K562 (cell line): ENCODE measurements around the gene PDE6C.

Experiments used
- JUNB ChIP-seq: fragments of 450-650 bp; formaldehyde crosslinking; conservative IDR thresholded peaks from 2 replicates; pipeline ENCODE4 v1.4.0; 2020; ENCODE audit warnings: mild to moderate bottlenecking
- JUND ChIP-seq, 2 experiments: IDR thresholded peaks; 2 replicates in 1 of 2; 3 replicates in 1 of 2; pipeline ENCODE4 v1.6.1; 2011; ENCODE audit warnings: borderline replicate concordance in 2 of 2, low read depth in 2 of 2, low read length in 2 of 2, improper control_type of control experiment in 1 of 2, missing biosample characterization in 1 of 2, missing genetic modification characterization in 1 of 2, missing genetic modification reagents in 1 of 2
- THRB ChIP-seq: fragments of 450-650 bp; formaldehyde crosslinking; conservative IDR thresholded peaks from 2 replicates; pipeline ENCODE4 v1.4.0; 2022; ENCODE audit warnings: mild to moderate bottlenecking, missing genetic modification characterization
- TRIM28 ChIP-seq: fragments of 450-650 bp; IDR thresholded peaks from 2 replicates; pipeline ENCODE4 v1.6.1; 2017
- TF ChIP-seq, protein P1 (sequence below): sonication (generic); formaldehyde crosslinking; IDR thresholded peaks from 2 replicates; pipeline ENCODE4 v1.8.0; 2022; ENCODE audit warnings: mild to moderate bottlenecking, missing genetic modification reagents

GRCh38 chr10:93622942-93623341, 10.6 kb downstream of the PDE6C start:
- TF ChIP-seq TRIM28 (no peak), JUNB (no peak), THRB (CRISPR knock-in tag) (no peak), JUND (IDR thresholded peaks at IDR 0.05; ENCODE audit: borderline replicate concordance, low read depth, low read length) (no peak), JUND (tag; IDR thresholded peaks at IDR 0.05; ENCODE audit: borderline replicate concordance, low read depth, low read length) (no peak)
- TF ChIP-seq, protein P1, sequence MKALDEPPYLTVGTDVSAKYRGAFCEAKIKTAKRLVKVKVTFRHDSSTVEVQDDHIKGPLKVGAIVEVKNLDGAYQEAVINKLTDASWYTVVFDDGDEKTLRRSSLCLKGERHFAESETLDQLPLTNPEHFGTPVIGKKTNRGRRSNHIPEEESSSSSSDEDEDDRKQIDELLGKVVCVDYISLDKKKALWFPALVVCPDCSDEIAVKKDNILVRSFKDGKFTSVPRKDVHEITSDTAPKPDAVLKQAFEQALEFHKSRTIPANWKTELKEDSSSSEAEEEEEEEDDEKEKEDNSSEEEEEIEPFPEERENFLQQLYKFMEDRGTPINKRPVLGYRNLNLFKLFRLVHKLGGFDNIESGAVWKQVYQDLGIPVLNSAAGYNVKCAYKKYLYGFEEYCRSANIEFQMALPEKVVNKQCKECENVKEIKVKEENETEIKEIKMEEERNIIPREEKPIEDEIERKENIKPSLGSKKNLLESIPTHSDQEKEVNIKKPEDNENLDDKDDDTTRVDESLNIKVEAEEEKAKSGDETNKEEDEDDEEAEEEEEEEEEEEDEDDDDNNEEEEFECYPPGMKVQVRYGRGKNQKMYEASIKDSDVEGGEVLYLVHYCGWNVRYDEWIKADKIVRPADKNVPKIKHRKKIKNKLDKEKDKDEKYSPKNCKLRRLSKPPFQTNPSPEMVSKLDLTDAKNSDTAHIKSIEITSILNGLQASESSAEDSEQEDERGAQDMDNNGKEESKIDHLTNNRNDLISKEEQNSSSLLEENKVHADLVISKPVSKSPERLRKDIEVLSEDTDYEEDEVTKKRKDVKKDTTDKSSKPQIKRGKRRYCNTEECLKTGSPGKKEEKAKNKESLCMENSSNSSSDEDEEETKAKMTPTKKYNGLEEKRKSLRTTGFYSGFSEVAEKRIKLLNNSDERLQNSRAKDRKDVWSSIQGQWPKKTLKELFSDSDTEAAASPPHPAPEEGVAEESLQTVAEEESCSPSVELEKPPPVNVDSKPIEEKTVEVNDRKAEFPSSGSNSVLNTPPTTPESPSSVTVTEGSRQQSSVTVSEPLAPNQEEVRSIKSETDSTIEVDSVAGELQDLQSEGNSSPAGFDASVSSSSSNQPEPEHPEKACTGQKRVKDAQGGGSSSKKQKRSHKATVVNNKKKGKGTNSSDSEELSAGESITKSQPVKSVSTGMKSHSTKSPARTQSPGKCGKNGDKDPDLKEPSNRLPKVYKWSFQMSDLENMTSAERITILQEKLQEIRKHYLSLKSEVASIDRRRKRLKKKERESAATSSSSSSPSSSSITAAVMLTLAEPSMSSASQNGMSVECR (CRISPR knock-in tag) = no peak
